ENCODE measurements around the gene FOXD3.

DNA sequence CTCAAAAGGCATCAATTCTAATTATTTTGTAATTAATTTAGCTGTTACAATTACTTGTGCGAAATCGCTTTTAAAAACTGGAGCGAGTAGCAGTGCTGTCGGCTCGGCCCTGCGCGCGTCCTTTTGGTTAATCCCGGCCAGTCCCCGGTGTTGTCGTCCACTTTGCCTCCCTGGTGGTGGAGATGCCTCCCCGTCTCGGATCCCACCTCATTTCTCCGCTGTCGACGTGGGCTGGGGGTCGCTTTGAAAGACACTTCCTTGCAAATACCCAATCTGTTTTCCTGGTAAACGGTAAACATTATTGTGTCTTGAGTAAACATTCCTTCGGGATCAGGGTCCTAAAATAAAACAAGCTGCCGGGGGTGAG lies 3.7 kb downstream of the FOXD3 start:
- TF ChIP-seq, protein P1, sequence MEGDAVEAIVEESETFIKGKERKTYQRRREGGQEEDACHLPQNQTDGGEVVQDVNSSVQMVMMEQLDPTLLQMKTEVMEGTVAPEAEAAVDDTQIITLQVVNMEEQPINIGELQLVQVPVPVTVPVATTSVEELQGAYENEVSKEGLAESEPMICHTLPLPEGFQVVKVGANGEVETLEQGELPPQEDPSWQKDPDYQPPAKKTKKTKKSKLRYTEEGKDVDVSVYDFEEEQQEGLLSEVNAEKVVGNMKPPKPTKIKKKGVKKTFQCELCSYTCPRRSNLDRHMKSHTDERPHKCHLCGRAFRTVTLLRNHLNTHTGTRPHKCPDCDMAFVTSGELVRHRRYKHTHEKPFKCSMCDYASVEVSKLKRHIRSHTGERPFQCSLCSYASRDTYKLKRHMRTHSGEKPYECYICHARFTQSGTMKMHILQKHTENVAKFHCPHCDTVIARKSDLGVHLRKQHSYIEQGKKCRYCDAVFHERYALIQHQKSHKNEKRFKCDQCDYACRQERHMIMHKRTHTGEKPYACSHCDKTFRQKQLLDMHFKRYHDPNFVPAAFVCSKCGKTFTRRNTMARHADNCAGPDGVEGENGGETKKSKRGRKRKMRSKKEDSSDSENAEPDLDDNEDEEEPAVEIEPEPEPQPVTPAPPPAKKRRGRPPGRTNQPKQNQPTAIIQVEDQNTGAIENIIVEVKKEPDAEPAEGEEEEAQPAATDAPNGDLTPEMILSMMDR (IDR thresholded peaks at IDR 0.05): no peak
- no peak for TF ChIP-seq POLR2A (IDR thresholded peaks at IDR 0.05)
